SU-DHL-6 (cell line): Measurements from ENCODE around the gene OR2J3.
"Not testable (repeated sequence)": the region's sequence is repeated elsewhere in the genome, so short reads cannot be mapped to it uniquely, and the experiment has no call there.

Experiments
- H2AFZ ChIP-seq: fragments of 200-600 bp; sonication (generic); 2 replicates; pipeline ENCODE4 v1.6.1; 2014; ENCODE audit warnings: low read depth, mild to moderate bottlenecking, moderate library complexity, mixed read lengths, antibody characterized with exemption, low read length; ENCODE audit not compliant: severe bottlenecking
- H3F3A ChIP-seq: fragments of 200-600 bp; shearing (Covaris generic); 2 replicates; pipeline ENCODE4 v1.6.0; 2016; ENCODE audit warnings: antibody characterized with exemption, mild to moderate bottlenecking; ENCODE audit not compliant: insufficient read depth
- H3K27ac ChIP-seq: fragments of 200-600 bp; sonication (generic); 2 replicates; pipeline ENCODE4 v1.5.1; 2016; ENCODE audit warnings: low read depth, mild to moderate bottlenecking, low read length, moderate library complexity, mixed read lengths
- H3K27me3 ChIP-seq: fragments of 200-600 bp; sonication (generic), shearing (Covaris generic); 2 replicates; pipeline ENCODE4 v1.6.0; 2014; ENCODE audit warnings: mild to moderate bottlenecking, low read length
- H3K36me3 ChIP-seq: fragments of 200-600 bp; sonication (generic); 2 replicates; pipeline ENCODE4 v1.6.1; 2014; ENCODE audit warnings: mild to moderate bottlenecking, low read length, mixed read lengths
- H3K4me2 ChIP-seq: fragments of 300-600, 200-600 bp; shearing (Covaris generic), sonication (generic); 2 replicates; pipeline ENCODE4 v1.6.0; 2014; ENCODE audit warnings: low read length, low read depth, mild to moderate bottlenecking; ENCODE audit not compliant: poor library complexity, severe bottlenecking
- H3K4me3 ChIP-seq: fragments of 200-600 bp; sonication (generic); 2 replicates; pipeline ENCODE4 v1.5.1; 2014; ENCODE audit warnings: antibody characterized with exemption, low read length, mild to moderate bottlenecking, mixed read lengths; ENCODE audit not compliant: insufficient read depth, poor library complexity, severe bottlenecking
- H3K79me2 ChIP-seq: fragments of 200-600 bp; sonication (generic); 2 replicates; pipeline ENCODE4 v1.6.1; 2014; ENCODE audit warnings: mild to moderate bottlenecking, low read length, moderate library complexity; ENCODE audit not compliant: insufficient read depth
- H3K9ac ChIP-seq: fragments of 200-600 bp; sonication (generic); 2 replicates; pipeline ENCODE4 v1.7.0; 2014; ENCODE audit warnings: mild to moderate bottlenecking, low read length
- H3K9me2 ChIP-seq: fragments of 200-600 bp; sonication (generic); replicated peaks from 2 replicates; pipeline ENCODE4 v1.6.1; 2014; ENCODE audit warnings: low read length; ENCODE audit not compliant: insufficient read depth
- H3K9me3 ChIP-seq: fragments of 200-600 bp; sonication (generic); 2 replicates; pipeline ENCODE4 v1.6.1; 2014; ENCODE audit warnings: low read length, mixed read lengths; ENCODE audit not compliant: insufficient read depth
- H4K20me1 ChIP-seq: fragments of 200-600 bp; sonication (generic); 2 replicates; pipeline ENCODE4 v1.6.1; 2014; ENCODE audit warnings: low read depth, mild to moderate bottlenecking, antibody characterized with exemption, low read length, moderate library complexity, mixed read lengths
- EZH2phosphoT487 ChIP-seq: fragments of 200-600 bp; sonication (generic), shearing (Covaris generic); conservative IDR thresholded peaks from 2 replicates; pipeline ENCODE4 v1.6.1; 2018; ENCODE audit warnings: mild to moderate bottlenecking, antibody characterized with exemption, low read length, moderate library complexity, mixed read lengths
- TF ChIP-seq, protein P1 (sequence below): fragments of 200-600 bp; sonication (generic); IDR thresholded peaks from one replicate; pipeline ENCODE4 v1.5.1; 2017; ENCODE audit warnings: antibody characterized with exemption, mild to moderate bottlenecking, low read length, moderate library complexity; ENCODE audit not compliant: insufficient read depth, poor library complexity, severe bottlenecking

OR2J3 gene

DNA sequence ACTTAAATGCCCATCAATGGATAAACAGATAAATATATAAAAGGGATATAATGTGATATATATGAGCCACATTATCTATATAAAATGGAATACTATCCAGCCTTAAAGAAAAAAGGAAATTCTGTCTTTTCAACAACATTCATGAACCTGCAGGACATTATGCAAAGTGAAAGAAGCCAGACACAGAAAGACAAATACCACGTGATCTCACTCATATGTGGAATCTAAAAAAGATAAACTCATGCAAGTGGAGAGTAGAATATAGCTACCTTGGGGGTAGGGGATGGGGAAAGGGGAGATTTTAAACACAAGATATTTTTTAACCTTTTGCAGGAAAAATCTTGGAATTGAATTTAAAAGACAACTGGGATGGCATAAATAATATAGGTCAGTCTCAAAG is 10.1 kb upstream of the OR2J3 start:
- no peaks in the 10 kb centered on the region for H4K20me1 ChIP-seq
- no peak overlapping the region for H3K27ac ChIP-seq
- no peaks in the 10 kb centered on the region for H3K27me3 ChIP-seq
- no peak overlapping the region for H3K4me3 ChIP-seq
- TF ChIP-seq, protein P1, sequence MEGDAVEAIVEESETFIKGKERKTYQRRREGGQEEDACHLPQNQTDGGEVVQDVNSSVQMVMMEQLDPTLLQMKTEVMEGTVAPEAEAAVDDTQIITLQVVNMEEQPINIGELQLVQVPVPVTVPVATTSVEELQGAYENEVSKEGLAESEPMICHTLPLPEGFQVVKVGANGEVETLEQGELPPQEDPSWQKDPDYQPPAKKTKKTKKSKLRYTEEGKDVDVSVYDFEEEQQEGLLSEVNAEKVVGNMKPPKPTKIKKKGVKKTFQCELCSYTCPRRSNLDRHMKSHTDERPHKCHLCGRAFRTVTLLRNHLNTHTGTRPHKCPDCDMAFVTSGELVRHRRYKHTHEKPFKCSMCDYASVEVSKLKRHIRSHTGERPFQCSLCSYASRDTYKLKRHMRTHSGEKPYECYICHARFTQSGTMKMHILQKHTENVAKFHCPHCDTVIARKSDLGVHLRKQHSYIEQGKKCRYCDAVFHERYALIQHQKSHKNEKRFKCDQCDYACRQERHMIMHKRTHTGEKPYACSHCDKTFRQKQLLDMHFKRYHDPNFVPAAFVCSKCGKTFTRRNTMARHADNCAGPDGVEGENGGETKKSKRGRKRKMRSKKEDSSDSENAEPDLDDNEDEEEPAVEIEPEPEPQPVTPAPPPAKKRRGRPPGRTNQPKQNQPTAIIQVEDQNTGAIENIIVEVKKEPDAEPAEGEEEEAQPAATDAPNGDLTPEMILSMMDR: no peak
- no peak for TF ChIP-seq EZH2phosphoT487
- no peaks in the 10 kb centered on the region for H3F3A ChIP-seq
- no peak overlapping the region for H3K4me2 ChIP-seq
- H3K9ac ChIP-seq: no peak overlapping the region
- no peaks in the 10 kb centered on the region for H3K36me3 ChIP-seq
- H3K9me3 ChIP-seq: no peaks in the 10 kb centered on the region
- H3K79me2 ChIP-seq: no peaks in the 10 kb centered on the region
- H2AFZ ChIP-seq: no peak overlapping the region
- H3K9me2 ChIP-seq: no peaks in the 10 kb centered on the region

DNA sequence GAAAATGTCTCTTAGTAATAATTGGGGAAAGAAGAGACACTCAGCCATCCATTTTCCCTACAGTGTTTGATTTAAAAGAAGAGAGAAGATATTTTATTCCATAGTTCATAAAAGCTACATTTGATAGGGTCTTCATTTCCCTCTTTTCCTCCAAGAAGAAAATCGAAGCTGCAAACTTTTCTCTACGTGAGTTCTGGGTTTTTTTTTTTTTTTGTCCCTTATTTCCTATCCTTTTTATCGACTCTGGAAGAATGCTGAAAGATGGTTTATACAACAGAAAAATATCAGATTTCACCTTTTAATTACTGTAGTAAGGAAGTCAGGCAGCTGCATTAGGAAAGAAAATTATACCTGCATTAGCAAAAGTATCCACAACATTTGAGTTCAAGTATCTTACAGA is 8.7 kb upstream of the OR2J3 start, which contains the start of gene OR2J1:
Gene OR2J1, plus strand, starts transcription at position 301 of the 400 bp plus-strand sequence. CDS start 1,453 bp downstream, outside the sequence.
- no peaks in the 10 kb centered on the region for H3K36me3 ChIP-seq
- no peak for TF ChIP-seq EZH2phosphoT487
- TF ChIP-seq, protein P1: no peak
- H3F3A ChIP-seq: no peaks in the 10 kb centered on the region
- no peaks in the 10 kb centered on the region for H3K9me3 ChIP-seq
- no peaks in the 10 kb centered on the region for H3K9me2 ChIP-seq
- no peak within 1 kb of the TSS for H3K9ac ChIP-seq
- no peak within 1 kb of the TSS for H3K4me2 ChIP-seq
- no peaks in the 10 kb centered on the region for H3K79me2 ChIP-seq
- no peak within 1 kb of the TSS for H3K27ac ChIP-seq
- no peak within 1 kb of the TSS for H3K4me3 ChIP-seq
- H3K27me3 ChIP-seq: no peaks in the 10 kb centered on the region; the same call in 1 of the 2 replicates
- no peak within 1 kb of the TSS for H2AFZ ChIP-seq
- H4K20me1 ChIP-seq: no peaks in the 10 kb centered on the region

DNA sequence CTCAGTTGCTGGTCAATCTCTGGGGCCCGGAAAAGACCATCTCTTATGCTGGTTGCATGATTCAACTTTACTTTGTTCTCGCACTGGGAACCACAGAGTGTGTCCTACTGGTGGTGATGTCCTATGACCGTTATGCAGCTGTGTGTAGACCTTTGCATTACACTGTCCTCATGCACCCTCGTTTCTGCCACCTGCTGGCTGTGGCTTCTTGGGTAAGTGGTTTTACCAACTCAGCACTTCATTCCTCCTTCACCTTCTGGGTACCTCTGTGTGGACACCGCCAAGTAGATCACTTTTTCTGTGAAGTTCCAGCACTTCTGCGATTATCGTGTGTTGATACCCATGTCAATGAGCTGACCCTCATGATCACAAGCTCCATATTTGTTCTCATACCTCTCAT is 4.3 kb downstream of the OR2J3 start:
- H3F3A ChIP-seq: no peaks in the 10 kb centered on the region
- TF ChIP-seq EZH2phosphoT487: no peak
- TF ChIP-seq, protein P1: no peak

DNA sequence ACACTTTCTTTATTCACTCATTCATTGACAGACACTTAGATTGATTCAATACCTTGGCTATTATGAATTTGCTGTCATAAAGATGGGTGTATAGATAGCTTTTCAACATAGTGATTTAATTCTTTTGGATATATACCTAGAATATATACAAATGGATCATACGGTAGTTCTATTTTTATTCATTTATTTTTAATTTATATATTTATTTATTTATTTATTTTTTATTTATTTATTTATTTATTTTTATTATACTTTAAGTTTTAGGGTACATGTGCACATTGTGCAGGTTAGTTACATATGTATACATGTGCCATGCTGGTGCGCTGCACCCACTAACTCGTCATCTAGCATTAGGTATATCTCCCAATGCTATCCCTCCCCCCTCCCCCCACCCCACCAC is 7.1 kb downstream of the OR2J3 start:
- not testable (repeated sequence) for H3K27ac ChIP-seq, H3K79me2 ChIP-seq, H3K9ac ChIP-seq, H3K9me2 ChIP-seq, H3K4me3 ChIP-seq, H3K4me2 ChIP-seq, H4K20me1 ChIP-seq, H3K36me3 ChIP-seq, H3K9me3 ChIP-seq, H2AFZ ChIP-seq, H3K27me3 ChIP-seq, H3F3A ChIP-seq

More for the DNA sequence above, 4.3 kb downstream of the OR2J3 start:
- peaks cover 3% of the 10 kb centered on the region; the same call in 1 of the 2 replicates for H3K27me3 ChIP-seq
- no peaks in the 10 kb centered on the region for H3K79me2 ChIP-seq
- no peak overlapping the region for H3K4me3 ChIP-seq
- no peaks in the 10 kb centered on the region for H3K9me3 ChIP-seq
- H4K20me1 ChIP-seq: no peaks in the 10 kb centered on the region
- no peak overlapping the region for H3K27ac ChIP-seq
- no peaks in the 10 kb centered on the region for H3K36me3 ChIP-seq
- H3K4me2 ChIP-seq: no peak overlapping the region
- H3K9me2 ChIP-seq: no peaks in the 10 kb centered on the region
- no peak overlapping the region for H2AFZ ChIP-seq
- no peak overlapping the region for H3K9ac ChIP-seq
